LNCAP (cell line): ENCODE measurements around the gene POU2F1.

Experiments
- TF ChIP-seq, protein P1 (sequence below): fragments of 450-650 bp; IDR thresholded peaks from 2 replicates; pipeline ENCODE4 v1.5.1; 2017; ENCODE audit warnings: mild to moderate bottlenecking

POU2F1 gene

DNA sequence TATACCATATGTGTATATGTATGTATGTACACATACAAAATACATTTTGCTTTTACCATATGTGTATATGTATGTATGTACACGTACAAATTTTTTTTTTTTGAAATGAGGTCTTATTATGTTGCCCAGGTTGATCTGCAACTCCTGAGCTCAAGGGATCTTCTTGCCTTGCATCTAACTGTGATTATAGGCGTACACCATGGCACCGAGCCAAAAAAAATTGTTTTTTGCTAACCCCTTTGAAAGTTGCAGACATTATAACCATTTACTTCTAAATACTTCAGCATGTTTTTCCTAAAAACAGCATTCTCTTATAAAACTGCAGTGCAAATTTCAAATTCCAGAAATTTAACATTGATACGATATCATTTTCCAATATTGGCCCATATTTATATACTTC is 147.0 kb downstream of the POU2F1 start:
- TF ChIP-seq, protein P1, sequence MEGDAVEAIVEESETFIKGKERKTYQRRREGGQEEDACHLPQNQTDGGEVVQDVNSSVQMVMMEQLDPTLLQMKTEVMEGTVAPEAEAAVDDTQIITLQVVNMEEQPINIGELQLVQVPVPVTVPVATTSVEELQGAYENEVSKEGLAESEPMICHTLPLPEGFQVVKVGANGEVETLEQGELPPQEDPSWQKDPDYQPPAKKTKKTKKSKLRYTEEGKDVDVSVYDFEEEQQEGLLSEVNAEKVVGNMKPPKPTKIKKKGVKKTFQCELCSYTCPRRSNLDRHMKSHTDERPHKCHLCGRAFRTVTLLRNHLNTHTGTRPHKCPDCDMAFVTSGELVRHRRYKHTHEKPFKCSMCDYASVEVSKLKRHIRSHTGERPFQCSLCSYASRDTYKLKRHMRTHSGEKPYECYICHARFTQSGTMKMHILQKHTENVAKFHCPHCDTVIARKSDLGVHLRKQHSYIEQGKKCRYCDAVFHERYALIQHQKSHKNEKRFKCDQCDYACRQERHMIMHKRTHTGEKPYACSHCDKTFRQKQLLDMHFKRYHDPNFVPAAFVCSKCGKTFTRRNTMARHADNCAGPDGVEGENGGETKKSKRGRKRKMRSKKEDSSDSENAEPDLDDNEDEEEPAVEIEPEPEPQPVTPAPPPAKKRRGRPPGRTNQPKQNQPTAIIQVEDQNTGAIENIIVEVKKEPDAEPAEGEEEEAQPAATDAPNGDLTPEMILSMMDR: no peak

DNA sequence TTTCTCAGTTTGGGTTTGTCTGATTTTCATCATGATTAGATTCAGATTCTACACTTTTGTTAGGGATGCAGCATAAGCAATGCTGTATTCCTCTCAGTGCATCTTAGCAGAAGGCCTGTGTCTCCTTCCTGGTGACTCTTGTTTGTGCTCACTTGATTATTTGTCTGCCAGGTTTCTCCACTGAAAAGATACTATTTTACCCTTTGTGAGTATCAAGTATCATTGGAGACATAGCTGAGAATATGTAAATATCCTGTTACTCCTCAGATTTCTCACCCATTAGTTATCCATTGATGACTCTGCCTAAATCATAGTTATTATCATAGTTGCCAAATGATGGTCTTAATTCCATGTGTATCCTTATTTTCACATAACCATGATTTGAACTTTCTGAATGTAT is 148.5 kb downstream of the POU2F1 start:
- TF ChIP-seq, protein P1: no peak

DNA sequence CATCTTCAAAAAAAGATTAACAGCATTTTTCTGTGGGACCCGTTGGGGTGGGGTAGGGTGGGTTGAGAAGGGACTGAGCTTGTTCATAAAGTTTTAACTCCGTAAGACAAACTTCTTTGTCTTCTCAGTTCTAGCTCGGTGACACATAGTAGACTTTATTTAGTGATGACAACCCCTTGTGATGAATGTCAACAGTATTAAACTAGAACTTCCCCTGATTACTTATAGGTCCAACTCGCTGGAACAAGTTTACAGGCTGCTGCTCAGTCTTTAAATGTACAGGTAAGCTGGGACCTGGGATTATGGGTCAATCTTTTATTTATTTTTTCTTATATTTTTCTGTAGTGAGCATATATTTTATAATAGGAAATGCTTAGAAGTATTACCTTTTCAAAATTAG is 149.2 kb downstream of the POU2F1 start:
- TF ChIP-seq, protein P1: no peak

DNA sequence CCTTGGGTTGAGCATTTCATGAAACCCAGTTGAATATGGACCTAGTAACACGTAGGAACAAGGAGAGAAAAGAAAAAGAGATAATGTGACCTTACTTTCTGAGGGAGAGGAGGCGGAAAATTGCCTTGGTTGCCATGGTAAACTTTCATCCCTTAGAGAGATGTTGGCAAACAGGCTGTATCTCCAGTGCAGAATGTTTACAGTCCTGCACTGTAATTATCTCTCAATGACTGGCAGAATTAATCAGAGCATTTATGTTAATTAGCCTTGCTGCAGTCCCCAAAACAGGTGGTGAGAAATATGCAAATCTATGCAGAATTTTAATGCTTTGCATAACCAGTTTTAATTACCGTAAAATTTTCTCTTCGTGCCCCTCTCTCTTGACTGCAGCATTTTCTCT is 150.3 kb downstream of the POU2F1 start:
- TF ChIP-seq, protein P1: no peak

DNA sequence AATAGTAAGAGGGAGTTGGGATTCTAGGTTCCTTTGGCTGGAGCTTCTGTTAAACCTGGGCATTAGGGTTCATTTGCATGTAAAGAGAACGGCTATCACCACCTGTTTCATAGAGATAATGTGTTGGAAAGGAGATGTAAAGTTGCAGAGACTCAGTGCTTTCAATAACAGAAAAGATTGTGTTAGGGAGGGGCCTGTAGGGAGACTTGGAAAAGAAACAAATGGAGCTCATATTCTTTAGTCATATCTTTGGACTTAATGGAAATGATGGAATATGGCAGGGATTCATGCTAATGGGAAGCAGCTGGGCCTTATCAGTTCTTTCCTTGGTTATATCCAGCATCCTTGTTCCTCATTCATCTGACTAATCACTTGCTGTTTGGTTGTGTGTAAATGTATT is 152.7 kb downstream of the POU2F1 start:
- TF ChIP-seq, protein P1: no peak

DNA sequence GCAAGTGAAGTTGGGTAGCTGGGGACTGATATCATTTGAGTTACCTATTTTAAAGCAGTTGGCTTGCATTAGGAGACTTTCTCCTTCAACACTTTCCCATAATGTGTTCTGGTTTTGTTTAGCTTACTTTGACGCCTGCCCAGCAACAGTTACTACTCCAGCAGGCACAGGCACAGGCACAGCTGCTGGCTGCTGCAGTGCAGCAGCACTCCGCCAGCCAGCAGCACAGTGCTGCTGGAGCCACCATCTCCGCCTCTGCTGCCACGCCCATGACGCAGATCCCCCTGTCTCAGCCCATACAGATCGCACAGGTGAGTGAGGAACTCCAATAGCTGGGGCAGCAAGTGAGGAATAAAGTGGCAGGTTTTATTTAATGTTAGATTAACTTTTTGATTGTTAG is 153.3 kb downstream of the POU2F1 start:
- TF ChIP-seq, protein P1: no peak

DNA sequence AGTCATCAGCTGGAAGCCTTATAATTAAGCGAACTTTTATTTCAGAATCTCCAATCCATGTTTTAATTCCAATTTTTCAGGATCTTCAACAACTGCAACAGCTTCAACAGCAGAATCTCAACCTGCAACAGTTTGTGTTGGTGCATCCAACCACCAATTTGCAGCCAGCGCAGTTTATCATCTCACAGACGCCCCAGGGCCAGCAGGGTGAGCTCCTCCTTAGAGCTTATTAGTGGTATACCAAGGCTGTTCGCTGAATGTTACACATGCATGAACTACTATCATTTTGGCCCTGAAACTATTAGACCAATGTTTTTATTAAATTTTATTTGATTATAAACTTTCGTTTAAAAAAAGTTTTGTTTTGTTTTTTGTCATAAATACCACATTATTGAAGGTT is 155.3 kb downstream of the POU2F1 start:
- TF ChIP-seq, protein P1: no peak

DNA sequence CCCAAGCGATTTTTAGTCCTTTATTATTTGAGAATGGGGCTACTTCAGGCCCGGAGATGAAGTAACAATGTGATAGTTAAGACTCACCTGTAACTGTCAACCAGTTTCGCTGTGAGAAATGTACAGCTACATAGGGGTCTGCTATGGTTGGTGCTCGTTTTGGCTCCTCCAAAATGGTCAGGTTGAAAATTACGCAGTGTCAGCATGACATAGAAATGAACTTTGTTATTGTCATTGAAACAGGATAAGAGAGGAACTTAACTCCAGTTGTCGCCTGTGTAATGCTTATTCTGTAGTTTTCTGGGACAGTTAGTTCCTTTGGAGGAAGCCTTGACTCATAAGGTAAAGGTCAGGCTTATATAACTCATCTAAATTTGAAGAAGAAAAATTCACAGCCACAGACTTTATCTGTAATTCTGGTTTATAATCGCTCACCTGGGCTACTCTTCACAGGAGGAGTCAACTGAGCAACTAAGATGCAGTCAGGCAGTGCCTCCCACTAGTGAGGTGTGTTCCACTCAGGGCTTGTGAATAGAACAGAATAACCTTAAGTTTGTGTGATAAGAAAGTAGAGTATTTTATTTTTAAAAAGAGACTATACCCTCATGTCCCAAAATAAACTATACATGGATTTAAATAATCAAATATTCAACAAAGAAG is 166.7 kb downstream of the POU2F1 start:
- TF ChIP-seq, protein P1: no peak
